NCI-H1436 (cell line): ENCODE measurements around the gene MRPL28.
"Not testable (repeated sequence)": the region's sequence is repeated elsewhere in the genome, so short reads cannot be mapped to it uniquely, and the experiment has no call there.

Experiments used
- DNase-seq: peaks from one replicate; lab custom pipeline; 2025; lab: John Stamatoyannopoulos, UW

Gene MRPL28

GRCh38 chr16:370443-370842 is at the start of gene MRPL28:
TSS of gene MRPL28 (minus strand) at chr16:370538. CDS start at chr16:370218, 320 bp downstream.
- peak; percentile 89 for DNase-seq

- not testable (repeated sequence) for DNase-seq
Measured at GRCh38 chr16:415170-415498, 44.8 kb upstream of the MRPL28 start.

GRCh38 chr16:414395-415169 is 44.2 kb upstream of the MRPL28 start:
- DNase-seq, result no peak

- DNase-seq, result no peak
Measured at GRCh38 chr16:411576-412265, 41.4 kb upstream of the MRPL28 start.

GRCh38 chr16:410516-411178 is 40.3 kb upstream of the MRPL28 start:
- peak; percentile 71 for DNase-seq

- no peak for DNase-seq
Measured at GRCh38 chr16:407253-407652, 36.9 kb upstream of the MRPL28 start.

GRCh38 chr16:405548-406506 is 35.5 kb upstream of the MRPL28 start:
- no peak for DNase-seq

GRCh38 chr16:404971-405486 is 34.7 kb upstream of the MRPL28 start:
- no peak for DNase-seq

- peak; percentile 87 for DNase-seq
Measured at GRCh38 chr16:401468-402348, 31.4 kb upstream of the MRPL28 start, which contains the start of gene DECR2. TSS of gene DECR2 (plus strand) at chr16:401885. CDS start at chr16:401964, 79 bp downstream.

- DNase-seq, result no peak
Measured at GRCh38 chr16:400061-400591, 29.8 kb upstream of the MRPL28 start.

- no peak for DNase-seq
Measured at GRCh38 chr16:399340-400019, 29.1 kb upstream of the MRPL28 start.

- DNase-seq, result no peak
Measured at GRCh38 chr16:398561-399339, 28.4 kb upstream of the MRPL28 start.

GRCh38 chr16:397736-398332 is 27.5 kb upstream of the MRPL28 start:
- no peak for DNase-seq

GRCh38 chr16:397135-397661 is 26.9 kb upstream of the MRPL28 start, which contains the start of gene NME4:
TSS of gene NME4 (plus strand) at chr16:397199. CDS start at chr16:397223, 24 bp downstream.
- peak; percentile 35 for DNase-seq

GRCh38 chr16:396605-397004 is 26.3 kb upstream of the MRPL28 start:
- DNase-seq, result peak; percentile 43

- DNase-seq, result no peak
Measured at GRCh38 chr16:396199-396598, 25.9 kb upstream of the MRPL28 start.

- no peak for DNase-seq
Measured at GRCh38 chr16:392450-393030, 22.2 kb upstream of the MRPL28 start.

GRCh38 chr16:391885-392335 is 21.6 kb upstream of the MRPL28 start:
- DNase-seq, result peak; percentile 39
